Stromal cell of bone marrow (primary cell): Measurements from ENCODE around the gene RARA.
"Not testable (repeated sequence)": the region's sequence is repeated elsewhere in the genome, so short reads cannot be mapped to it uniquely, and the experiment has no call there.

Experiments used
- DNase-seq: peaks from one replicate; pipeline ENCODE4 v3.0.0-alpha.2; 2012; ENCODE audit warnings: low read depth

RARA gene

DNA sequence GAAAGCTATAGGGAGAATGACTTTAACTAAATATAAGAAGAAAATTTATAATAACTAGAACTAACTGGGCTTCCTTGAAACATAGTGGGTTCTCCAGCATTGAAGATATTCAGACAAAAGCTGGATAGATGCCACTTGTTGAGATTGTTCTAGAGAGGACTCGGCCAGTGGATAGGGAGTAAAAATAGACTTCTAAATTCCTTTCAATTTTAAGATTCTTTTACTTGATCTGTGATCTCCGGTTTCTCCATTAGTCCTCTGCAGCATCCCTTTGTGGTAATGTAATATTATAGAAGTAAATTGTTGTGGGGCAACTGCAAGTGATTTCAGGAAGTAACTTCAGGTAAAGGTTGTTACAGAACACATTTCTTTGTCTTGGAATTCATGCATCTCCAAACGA, 10.3 kb upstream of the RARA start:
- no peak for DNase-seq

DNA sequence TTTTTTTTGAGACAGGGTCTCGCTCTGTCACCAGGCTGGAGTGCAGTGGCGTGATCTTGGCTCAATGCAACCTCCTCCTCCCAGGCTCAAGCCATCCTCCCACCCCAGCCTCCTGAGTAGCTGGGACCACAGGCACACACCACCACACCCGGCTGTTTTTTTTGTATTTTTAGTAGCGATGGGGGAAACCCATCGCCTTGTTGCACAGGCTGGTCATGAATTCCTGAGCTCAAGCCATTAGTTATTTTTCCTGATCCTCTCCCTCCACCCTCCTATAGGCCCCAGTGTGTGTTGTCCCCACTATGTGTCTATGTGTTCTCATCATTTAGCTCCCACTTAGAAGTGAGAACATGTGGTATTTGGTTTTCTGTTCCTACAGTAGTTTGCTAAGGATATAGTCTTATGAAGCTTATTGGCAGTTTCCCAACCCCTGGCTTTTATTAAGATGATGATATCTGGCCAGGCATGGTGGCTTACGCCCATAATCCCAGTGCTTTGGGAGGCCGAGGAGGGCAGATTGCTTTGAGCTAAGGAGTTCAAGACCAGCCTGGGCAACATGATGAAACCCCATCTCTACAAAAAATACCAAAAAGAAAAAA, 9.7 kb upstream of the RARA start:
- not testable (repeated sequence) for DNase-seq

DNA sequence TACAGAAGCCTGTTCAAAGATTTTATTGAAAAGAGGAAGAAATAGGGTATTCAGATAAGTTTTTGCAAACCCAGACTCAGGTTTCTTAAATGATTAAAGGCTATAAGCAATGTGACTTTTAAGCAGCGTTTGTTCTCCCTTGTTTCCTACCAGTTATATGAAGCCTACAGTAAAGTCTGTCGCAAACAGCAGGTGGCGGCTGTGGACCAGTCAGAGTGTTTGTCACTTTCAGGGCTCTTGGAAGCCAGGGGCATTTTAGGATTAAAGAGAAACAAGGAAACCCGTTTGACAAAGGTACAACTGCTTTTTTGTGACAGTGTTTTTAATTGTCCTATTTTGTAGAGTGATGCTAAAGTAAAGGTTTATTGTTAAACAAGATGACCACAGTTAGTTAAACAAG, 7.7 kb upstream of the RARA start:
- DNase-seq: no peak

DNA sequence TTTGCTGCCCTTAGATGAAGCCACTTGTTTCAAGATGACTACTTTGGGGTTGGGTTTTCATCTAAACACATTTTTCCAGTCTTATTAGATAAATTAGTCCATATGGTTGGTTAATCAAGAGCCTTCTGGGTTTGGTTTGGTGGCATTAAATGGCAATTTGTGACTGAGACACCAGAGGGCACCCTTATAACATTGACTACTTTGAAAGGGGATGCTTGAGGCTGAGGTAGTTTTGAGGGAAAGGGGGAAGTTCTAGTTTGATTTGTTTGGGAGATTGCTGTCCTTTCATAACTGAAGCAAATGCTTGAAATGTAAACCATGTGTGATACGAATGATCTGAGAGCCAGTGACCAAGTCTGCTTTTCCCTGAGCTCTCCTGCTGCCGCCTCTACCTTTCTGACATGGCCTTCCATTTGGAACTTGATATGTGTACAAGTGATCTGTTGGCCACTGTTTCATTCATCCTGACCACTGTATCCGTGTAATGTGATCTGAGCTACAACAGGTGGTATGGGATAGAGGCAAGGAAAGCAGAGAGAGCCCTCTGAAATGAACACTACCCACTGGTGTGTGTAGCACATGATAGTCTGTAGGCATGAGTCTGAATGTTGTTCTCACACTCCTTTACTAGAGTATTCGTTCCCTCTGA, 5.8 kb upstream of the RARA start:
- no peak for DNase-seq

DNA sequence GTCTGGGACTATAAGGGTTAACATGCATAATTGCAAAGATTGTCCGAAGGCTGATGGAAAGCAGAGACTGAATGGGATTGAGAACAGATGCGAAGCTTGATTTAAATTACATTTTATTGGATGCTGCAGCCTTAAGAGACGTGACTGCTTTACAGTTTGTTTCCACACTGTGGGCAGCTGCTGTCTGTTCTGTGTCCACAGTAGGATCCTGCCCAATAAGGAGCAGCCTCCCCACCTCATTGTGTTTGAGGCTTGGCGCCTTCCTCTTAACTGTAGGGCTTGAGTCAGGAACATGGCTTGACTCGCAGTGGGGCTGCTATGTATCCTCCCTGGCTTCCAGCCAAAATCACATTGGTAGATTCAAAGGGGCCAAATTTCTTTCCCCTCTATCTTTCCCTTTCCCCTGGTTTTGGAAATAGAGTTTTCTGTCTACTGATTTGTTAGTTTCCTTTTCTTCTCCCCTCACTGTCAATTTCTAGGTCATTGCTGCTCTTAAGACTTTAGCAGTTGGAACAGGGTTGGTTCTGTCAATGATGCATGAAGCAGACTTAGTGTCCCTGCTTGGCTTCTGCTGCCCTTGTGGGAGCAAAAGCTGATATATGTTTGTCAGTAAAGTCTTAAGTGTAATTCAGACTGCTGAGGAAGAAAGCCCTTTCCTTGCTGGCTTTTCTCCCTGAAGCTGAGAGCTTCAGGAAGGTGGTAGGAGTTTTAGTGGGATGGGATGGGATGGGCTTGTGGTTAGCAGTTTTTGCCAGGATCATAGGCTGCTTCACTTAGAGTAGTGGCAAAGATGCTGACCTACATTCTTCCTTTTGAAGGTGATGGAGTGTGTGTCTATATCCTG, 5.0 kb upstream of the RARA start:
- no peak for DNase-seq

DNA sequence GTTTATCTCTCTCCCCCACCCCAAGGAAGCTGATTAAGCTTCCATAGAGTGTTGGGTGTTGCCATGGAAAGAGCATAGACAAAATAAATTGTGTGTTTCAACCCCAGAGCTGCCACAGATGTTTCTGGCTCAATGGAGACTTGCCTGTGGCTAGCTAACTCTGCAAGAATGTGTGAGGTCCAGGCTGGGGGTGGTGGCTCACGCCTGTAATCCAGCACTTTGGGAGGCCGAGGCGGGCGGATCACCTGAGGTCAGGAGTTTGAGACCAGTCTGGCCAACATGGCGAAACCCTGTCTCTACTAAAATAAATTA, 4.5 kb upstream of the RARA start:
- peak; percentile 78 for DNase-seq

DNA sequence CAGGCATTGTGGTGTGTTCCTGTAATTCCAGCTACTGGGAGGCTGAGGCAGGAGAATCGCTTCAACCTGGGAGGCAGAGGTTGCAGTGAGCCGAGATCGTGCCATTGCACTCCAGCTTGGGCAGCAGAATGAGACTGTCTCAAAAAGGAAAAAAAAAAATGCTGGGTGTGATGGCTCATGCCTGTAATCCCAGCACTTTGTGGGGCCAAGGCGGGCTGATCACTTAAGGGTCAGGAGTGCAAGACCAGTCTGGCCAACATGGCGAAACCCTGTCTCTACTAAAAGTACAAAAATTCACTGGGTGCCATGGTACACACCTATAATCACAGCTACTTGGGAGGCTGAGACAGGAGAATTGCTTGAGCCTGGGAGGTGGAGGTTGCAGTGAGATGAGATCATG, 4.1 kb upstream of the RARA start:
- not testable (repeated sequence) for DNase-seq

DNA sequence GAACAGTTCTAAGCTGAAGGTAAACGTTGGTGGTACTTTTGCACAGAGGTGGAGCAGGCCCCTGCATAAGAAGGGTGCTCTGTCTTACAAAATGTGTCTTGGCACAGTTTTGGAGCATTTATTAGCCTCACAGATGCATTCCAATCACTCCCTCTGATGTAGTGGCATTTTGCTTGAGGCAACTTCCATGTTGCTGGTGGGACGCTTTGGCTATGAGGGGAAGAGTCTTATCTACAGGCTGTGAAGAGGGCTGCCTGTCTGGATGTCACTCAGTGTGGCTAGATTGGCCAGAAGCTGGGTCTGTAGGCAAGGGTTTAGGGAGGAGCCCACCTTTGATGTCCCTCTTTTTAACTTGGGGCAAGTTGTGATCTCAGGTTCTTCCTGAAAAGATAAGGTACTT, 2.6 kb upstream of the RARA start:
- DNase-seq: no peak

DNA sequence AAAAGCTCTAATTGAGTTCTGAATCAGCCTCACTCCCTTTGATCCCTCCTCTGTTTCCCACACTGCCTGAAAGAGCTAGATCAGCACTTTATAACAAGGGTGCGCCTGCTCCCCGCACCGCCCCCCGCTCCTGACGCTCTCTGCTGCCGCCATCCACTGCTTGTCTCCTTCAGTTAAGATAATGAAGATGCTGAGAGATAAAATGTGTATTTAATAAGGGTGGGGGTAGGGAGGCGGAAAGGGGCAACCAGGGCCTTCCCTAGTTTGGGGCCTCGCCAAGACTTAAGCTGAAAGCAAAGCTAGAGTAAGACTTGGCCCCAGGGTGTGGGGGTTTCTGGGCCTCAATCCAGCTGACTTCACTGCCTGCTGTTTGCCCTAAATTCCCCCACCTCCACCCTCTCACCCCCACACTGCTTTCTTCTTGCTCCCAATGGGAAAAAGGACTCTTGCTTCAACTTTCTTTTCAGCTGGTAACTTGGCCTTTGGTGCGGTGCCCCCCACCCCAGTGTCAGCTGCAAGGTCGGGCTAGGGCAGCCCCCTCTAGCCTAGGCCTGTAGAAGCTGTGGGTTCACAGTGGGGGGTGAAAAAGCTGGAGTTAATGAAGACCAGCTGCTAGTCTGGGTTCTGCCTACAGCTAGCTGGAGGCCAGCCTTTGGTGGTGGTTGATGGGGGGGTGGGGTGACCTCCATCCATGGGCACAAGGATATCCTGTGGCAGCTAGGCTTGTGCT, 1.8 kb upstream of the RARA start:
- DNase-seq: no peak

DNA sequence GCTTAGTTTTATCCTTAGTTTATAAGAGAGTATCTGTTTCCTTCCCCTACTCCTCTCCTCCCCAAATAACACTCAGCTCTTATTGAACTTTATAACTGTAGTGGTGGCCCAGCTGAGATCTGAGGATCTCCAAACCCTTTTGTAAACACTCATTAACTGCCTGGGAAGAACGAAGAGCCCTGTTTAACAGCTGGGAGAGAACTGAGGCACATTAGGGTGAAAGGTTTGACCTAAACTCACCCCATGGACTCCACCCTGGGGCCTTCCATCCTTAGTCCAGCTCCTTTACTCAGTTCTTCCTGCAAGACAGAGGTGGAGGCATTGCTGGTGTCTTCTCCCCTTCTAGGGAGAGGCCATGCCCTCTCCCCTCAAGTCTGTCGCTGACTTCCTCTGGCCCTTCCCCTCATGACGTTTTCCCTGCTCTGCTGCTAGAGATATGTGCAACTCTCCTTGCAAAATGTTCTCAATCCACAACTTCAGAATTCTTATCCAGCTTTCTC, 1.2 kb upstream of the RARA start:
- no peak for DNase-seq

DNA sequence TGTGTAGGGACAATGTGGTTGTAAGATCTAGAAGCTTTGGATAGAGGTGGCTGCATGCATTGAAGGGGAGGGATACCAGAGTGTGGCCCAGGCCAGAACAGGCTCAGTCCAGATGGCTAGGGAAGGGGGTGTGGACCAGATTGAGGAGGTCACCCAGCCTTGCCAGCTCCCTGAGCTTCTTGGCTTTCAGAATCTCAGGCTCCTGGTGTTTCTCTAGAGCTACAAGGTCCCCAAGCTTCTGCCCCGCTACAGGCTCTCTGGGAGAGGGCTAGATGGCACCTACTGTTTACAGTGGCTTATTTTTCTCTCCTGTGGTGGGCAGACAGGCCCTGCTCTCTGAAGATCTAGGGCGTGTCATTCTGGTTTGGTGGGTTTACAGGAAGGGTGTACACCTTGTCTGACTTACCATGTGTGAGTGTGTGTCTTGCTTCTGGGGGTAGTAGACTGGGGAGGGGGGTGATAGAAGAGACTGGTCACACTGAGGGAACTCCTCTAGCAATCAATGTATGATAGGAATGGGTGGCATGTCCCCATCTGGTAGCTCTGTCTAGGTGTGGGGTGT, 1.1 kb downstream of the RARA start:
- no peak for DNase-seq

DNA sequence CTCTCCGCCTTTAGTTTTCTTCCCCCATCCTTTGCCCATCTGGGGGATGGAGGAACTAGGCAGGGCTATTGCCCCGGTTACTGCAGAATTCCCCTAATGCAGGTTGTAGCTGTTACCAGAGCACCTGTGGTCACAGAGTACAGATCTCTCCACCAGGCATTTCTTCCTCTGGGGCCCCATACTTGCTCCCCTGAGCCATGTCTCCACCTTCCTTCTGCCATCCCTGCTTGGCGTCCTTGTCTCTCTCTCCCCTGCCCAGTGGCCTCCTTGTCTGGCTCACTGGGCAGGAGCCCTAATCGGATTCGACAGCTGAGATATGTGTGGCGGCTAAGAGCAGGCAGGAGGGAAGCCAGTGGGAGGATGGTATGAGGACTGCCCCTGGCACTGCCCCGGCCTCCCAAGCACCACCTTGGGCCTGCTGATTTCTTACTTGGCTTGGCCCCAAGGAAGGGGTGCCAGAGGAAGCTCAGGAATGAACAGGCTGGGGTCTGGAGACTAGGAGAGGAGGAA, 2.0 kb downstream of the RARA start:
- DNase-seq: no peak

DNA sequence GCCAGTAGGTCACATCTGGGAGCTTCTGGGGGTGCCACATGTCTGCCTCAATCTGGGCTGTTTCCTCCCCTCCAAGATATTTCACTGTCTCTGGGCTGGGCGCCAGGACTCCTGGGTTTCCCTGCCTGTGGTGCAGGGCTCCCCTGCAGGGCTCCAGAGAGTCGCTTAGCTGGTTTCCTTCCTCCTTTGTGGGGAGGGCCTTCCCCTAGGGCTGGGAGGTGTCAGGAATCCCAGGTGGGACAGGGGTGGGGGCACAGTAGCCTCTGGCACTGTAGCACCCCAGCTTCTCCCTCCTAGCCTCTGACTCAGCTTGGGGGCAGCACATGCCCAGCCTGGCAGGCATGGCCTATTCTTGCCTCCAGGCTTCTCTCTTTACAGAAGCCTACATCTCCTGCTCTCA, 2.6 kb downstream of the RARA start:
- DNase-seq: no peak

DNA sequence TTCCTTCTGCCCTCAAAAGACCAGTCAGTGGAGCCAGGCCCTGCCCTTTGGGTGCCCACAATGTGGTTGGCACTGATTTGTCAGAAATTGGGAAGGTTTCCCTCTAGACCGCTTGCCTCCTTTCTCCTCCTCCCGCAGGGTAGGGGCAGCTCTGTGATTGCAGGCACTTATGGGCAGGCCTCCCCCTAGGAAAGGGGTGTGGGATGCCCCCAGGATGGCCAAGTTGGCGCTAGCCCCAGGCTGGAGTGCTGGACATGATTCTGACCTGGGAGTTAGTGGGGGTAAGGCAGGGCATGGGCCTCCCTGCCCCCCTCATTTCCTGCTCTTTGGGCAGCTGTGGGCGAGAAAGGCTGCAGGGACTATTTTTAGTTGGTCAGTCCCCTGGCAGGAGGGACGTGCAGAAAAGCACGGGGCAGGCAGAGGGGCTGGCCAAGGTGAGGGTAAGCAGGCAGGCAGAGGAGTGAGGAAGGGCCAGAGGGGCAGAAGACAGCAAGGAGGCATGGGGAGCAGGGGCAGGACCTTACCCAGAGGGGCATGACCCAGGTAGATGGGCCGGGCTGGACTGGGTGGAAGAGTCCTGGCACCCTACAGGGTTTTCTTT, 3.3 kb downstream of the RARA start:
- no peak for DNase-seq

DNA sequence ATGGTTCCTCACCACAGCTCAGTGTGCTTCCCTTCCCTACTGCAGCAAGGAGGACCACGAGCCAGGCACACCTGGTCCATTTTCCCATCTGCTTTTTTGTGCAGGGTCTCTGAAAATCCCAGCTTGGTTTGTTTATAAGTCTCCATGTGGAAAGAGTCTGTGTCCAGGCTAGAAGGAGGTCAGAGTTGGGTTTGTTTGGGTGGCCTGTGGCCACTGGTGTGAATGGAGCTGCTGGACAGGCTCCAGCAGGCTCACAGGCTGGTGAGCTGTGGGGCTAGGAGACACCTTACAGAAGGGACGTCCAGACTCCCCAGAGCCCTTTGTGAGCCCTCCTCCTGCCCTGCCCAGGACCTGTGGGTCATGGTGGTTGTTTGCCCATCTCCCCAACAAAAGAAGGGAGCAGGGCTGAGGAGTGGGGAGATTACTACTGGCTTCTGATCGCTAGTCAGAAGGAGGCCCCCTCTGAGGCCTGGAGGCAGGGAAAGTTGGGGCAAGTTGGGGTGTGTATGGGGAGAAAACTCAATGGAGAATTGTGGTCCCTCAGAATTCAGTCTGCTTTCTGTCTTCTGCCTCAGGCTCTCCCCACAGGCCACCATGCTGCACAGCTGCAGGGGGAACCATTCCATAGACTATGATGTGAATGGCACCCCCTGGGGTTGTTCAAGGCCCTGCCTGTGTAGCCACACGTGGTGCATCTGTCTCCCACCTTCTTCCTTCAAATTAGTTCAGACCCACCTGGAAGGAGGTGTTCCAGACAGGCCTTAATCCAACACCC, 4.1 kb downstream of the RARA start:
- no peak for DNase-seq

DNA sequence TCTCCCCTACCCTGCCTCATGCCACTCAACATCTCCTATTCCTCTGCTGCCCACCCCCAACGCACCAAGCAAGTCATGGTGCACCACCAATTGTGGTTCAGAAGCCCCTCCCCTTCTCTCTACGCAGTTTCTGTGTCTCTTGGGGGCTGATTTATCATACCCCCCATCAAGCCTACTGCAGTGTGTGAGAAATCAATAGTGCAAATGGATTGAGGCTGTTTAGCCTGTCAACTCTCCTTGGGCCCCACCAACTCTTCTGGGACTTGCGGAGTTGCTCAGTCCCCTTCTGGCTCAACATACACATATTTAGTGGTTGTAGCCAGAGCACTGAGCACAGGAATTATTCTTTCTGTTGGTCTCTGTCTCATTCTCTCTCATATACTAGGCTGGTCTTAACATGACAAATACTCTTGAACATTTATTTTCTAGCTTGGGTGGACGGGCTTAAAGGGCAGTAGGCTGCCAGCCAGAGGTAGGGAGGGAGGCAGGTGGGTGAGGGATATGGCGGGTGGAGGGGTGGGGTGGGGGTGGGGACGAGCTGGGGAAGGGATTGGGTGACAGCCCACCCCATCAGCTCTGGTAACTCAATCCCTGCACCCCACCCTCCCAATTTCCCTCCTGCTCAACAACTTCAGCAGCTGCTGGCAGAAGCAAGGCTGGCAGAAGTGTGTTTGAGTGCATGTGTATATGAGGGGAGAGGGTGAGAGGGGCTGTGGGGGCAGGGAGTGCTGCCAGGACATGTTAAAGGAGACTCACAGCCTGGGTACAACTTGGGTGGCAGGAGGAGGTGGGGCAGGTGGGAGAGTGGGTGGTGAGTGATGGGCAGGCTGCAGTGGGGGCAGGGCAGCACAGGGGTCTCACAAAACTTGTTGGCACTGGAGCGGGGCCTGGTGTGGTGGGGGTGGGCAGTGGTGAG, 4.9 kb downstream of the RARA start:
- no peak for DNase-seq

DNA sequence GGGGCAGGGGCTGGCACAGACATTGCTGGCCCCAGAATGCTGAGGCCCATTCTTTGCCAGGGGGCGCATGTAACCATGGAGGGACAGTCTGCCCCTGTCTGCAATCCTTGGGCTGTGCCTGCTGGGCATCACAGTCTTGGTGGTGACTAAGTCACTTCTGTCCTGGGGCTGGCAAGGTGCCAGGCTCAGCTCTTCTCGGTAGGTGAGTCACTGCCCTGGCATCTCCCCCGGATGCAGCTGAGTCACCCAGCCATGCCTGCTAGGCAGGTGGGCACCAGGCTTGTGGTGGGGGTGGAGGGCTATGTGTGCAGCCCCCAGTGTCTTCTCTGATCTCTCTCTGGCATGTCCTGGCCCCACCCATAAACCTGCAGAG, 5.6 kb downstream of the RARA start:
- peak; percentile 66 for DNase-seq

DNA sequence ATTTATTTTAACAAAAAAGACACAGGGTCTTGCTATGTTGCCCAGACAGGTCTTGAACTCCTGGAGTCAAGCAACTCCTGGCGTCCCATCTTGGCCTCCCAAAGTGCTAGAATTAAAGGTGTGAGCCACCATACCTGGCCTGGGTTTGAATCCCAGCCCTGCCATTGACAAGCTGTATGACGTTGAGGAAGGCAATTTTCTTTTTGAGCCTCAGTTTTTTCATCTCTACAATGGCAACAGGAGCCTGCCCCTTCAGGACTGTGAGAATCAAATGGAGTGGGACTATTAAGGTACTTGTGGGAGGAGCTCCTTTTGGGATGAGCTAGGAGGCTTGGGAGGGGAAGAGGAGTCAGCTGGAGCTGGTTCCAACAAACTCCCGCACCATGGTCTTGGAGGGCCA, 6.2 kb downstream of the RARA start:
- no peak for DNase-seq

DNA sequence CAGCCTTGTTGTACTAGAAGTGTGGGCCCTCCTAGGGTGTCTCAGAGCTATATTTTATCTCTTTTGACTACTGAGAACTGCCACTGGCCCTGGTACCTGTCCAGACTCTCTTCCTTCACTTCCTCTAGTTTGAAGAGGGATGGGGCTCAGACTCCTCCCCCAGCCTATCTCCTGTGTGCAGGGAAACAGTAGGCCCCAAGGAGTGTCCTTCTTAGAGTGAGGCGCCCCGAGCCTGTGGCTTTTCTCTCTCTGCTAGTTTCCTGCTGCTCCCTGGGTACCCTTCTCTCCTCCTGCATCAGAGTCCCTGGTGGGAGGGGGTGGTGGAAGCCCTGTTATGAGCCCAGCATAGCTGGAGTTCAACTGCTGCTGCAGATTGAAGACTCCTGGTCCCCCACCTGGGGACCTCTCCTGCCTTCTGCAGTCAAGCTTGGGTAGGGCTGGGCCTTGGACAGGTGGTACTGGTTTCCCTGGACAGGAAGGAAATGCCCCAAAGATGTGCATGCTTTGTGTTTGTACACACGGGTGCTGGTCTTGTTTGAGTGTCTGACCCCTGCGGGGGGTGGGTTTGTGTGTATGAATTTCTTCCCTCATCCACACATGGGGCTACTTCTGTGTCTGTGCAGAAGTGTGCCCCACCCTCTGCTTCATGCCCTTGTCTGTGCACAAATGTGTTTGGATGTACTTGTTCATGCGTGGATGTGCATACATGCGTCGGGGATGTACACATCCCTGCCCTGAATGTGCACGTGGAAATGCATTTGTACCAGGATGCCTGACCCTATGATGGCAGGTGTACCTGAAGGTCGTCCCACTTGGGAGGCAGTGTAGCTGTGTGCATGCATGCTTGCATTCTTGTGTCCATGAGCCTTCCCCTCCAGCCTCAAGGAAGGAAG, 6.9 kb downstream of the RARA start:
- no peak for DNase-seq
